Measurements from ENCODE around the gene CBX6.

CBX6 gene

GRCh38 chr22:38871360-38872171 is 450 bp downstream of the CBX6 start:
- H3K9ac ChIP-seq (ENCODE audit: low read depth, low read length): no peak overlapping the region
- H3K36me3 ChIP-seq (ENCODE audit: control insufficient read depth, insufficient read depth, low read length): peaks cover 17% of the 10 kb centered on the region
- H3K4me3 ChIP-seq (ENCODE audit: low read depth, low read length): peak overlapping the region; percentile 66
- peaks cover 13% of the 10 kb centered on the region for H3K27me3 ChIP-seq (ENCODE audit: control insufficient read depth, insufficient read depth, low read length)
- no peaks in the 10 kb centered on the region for H3K9me3 ChIP-seq (ENCODE audit: control insufficient read depth, insufficient read depth, low read length)
- peaks cover 3% of the 10 kb centered on the region for H3K4me1 ChIP-seq (ENCODE audit: control insufficient read depth, insufficient read depth, low read length)

GRCh38 chr22:38870791-38871359 is 1.1 kb downstream of the CBX6 start:
- Histone ChIP-seq H3K27me3 (ENCODE audit: control insufficient read depth, insufficient read depth, low read length) (peaks cover 13% of the 10 kb centered on the region), H3K4me1 (ENCODE audit: control insufficient read depth, insufficient read depth, low read length) (peaks cover 3% of the 10 kb centered on the region), H3K9me3 (ENCODE audit: control insufficient read depth, insufficient read depth, low read length) (no peaks in the 10 kb centered on the region), H3K4me3 (ENCODE audit: low read depth, low read length) (peak overlapping the region; percentile 66), H3K36me3 (ENCODE audit: control insufficient read depth, insufficient read depth, low read length) (peaks cover 18% of the 10 kb centered on the region), H3K9ac (ENCODE audit: low read depth, low read length) (no peak overlapping the region)

GRCh38 chr22:38870312-38870741 is 1.7 kb downstream of the CBX6 start:
- peaks cover 13% of the 10 kb centered on the region for H3K27me3 ChIP-seq (ENCODE audit: control insufficient read depth, insufficient read depth, low read length)
- H3K9ac ChIP-seq (ENCODE audit: low read depth, low read length): no peak overlapping the region
- peak overlapping the region; percentile 66 for H3K4me3 ChIP-seq (ENCODE audit: low read depth, low read length)
- peaks cover 3% of the 10 kb centered on the region for H3K4me1 ChIP-seq (ENCODE audit: control insufficient read depth, insufficient read depth, low read length)
- H3K36me3 ChIP-seq (ENCODE audit: control insufficient read depth, insufficient read depth, low read length): peaks cover 24% of the 10 kb centered on the region
- H3K9me3 ChIP-seq (ENCODE audit: control insufficient read depth, insufficient read depth, low read length): no peaks in the 10 kb centered on the region

GRCh38 chr22:38869663-38870062 is 2.4 kb downstream of the CBX6 start:
- Histone ChIP-seq H3K27me3 (ENCODE audit: control insufficient read depth, insufficient read depth, low read length) (peaks cover 9% of the 10 kb centered on the region), H3K9me3 (ENCODE audit: control insufficient read depth, insufficient read depth, low read length) (no peaks in the 10 kb centered on the region), H3K4me3 (ENCODE audit: low read depth, low read length) (no peak overlapping the region), H3K9ac (ENCODE audit: low read depth, low read length) (no peak overlapping the region), H3K36me3 (ENCODE audit: control insufficient read depth, insufficient read depth, low read length) (peaks cover 26% of the 10 kb centered on the region), H3K4me1 (ENCODE audit: control insufficient read depth, insufficient read depth, low read length) (peaks cover 3% of the 10 kb centered on the region)

GRCh38 chr22:38868886-38869381 is 3.1 kb downstream of the CBX6 start:
- H3K36me3 ChIP-seq (ENCODE audit: control insufficient read depth, insufficient read depth, low read length): peaks cover 26% of the 10 kb centered on the region
- H3K4me3 ChIP-seq (ENCODE audit: low read depth, low read length): no peak overlapping the region
- H3K9me3 ChIP-seq (ENCODE audit: control insufficient read depth, insufficient read depth, low read length): no peaks in the 10 kb centered on the region
- H3K9ac ChIP-seq (ENCODE audit: low read depth, low read length): no peak overlapping the region
- peaks cover 3% of the 10 kb centered on the region for H3K4me1 ChIP-seq (ENCODE audit: control insufficient read depth, insufficient read depth, low read length)
- peaks cover 6% of the 10 kb centered on the region for H3K27me3 ChIP-seq (ENCODE audit: control insufficient read depth, insufficient read depth, low read length)

GRCh38 chr22:38868286-38868721 is 3.7 kb downstream of the CBX6 start:
- H3K4me3 ChIP-seq (ENCODE audit: low read depth, low read length): no peak overlapping the region
- peaks cover 3% of the 10 kb centered on the region for H3K4me1 ChIP-seq (ENCODE audit: control insufficient read depth, insufficient read depth, low read length)
- no peaks in the 10 kb centered on the region for H3K9me3 ChIP-seq (ENCODE audit: control insufficient read depth, insufficient read depth, low read length)
- H3K27me3 ChIP-seq (ENCODE audit: control insufficient read depth, insufficient read depth, low read length): peaks cover 1% of the 10 kb centered on the region
- peaks cover 26% of the 10 kb centered on the region for H3K36me3 ChIP-seq (ENCODE audit: control insufficient read depth, insufficient read depth, low read length)
- no peak overlapping the region for H3K9ac ChIP-seq (ENCODE audit: low read depth, low read length)

GRCh38 chr22:38867471-38868285 is 4.3 kb downstream of the CBX6 start:
- no peaks in the 10 kb centered on the region for H3K27me3 ChIP-seq (ENCODE audit: control insufficient read depth, insufficient read depth, low read length)

GRCh38 chr22:38867124-38867455 is 4.9 kb downstream of the CBX6 start:
- peaks cover 26% of the 10 kb centered on the region for H3K36me3 ChIP-seq (ENCODE audit: control insufficient read depth, insufficient read depth, low read length)
- H3K9ac ChIP-seq (ENCODE audit: low read depth, low read length): no peak overlapping the region
- peaks cover 5% of the 10 kb centered on the region for H3K4me1 ChIP-seq (ENCODE audit: control insufficient read depth, insufficient read depth, low read length)
- no peaks in the 10 kb centered on the region for H3K9me3 ChIP-seq (ENCODE audit: control insufficient read depth, insufficient read depth, low read length)
- H3K4me3 ChIP-seq (ENCODE audit: low read depth, low read length): no peak overlapping the region
- H3K27me3 ChIP-seq (ENCODE audit: control insufficient read depth, insufficient read depth, low read length): no peaks in the 10 kb centered on the region

More at GRCh38 chr22:38867471-38868285, 4.3 kb downstream of the CBX6 start:
- Histone ChIP-seq H3K9ac (ENCODE audit: low read depth, low read length) (no peak overlapping the region), H3K9me3 (ENCODE audit: control insufficient read depth, insufficient read depth, low read length) (no peaks in the 10 kb centered on the region), H3K4me3 (ENCODE audit: low read depth, low read length) (no peak overlapping the region), H3K36me3 (ENCODE audit: control insufficient read depth, insufficient read depth, low read length) (peaks cover 26% of the 10 kb centered on the region), H3K4me1 (ENCODE audit: control insufficient read depth, insufficient read depth, low read length) (peaks cover 5% of the 10 kb centered on the region)

- Histone ChIP-seq H3K27me3 (ENCODE audit: control insufficient read depth, insufficient read depth, low read length) (no peaks in the 10 kb centered on the region), H3K9ac (ENCODE audit: low read depth, low read length) (no peak overlapping the region), H3K4me3 (ENCODE audit: low read depth, low read length) (no peak overlapping the region), H3K36me3 (ENCODE audit: control insufficient read depth, insufficient read depth, low read length) (peaks cover 26% of the 10 kb centered on the region), H3K4me1 (ENCODE audit: control insufficient read depth, insufficient read depth, low read length) (peaks cover 5% of the 10 kb centered on the region), H3K9me3 (ENCODE audit: control insufficient read depth, insufficient read depth, low read length) (no peaks in the 10 kb centered on the region)
Observed at GRCh38 chr22:38866399-38867123, 5.5 kb downstream of the CBX6 start.

GRCh38 chr22:38866024-38866398 is 6.0 kb downstream of the CBX6 start:
- Histone ChIP-seq H3K4me1 (ENCODE audit: control insufficient read depth, insufficient read depth, low read length) (peaks cover 5% of the 10 kb centered on the region), H3K4me3 (ENCODE audit: low read depth, low read length) (no peak overlapping the region), H3K9ac (ENCODE audit: low read depth, low read length) (no peak overlapping the region), H3K27me3 (ENCODE audit: control insufficient read depth, insufficient read depth, low read length) (no peaks in the 10 kb centered on the region), H3K9me3 (ENCODE audit: control insufficient read depth, insufficient read depth, low read length) (no peaks in the 10 kb centered on the region), H3K36me3 (ENCODE audit: control insufficient read depth, insufficient read depth, low read length) (peaks cover 26% of the 10 kb centered on the region)

Measured in iPS-15b (cell line).